ENCODE results near the gene SNCAIP.

DNA sequence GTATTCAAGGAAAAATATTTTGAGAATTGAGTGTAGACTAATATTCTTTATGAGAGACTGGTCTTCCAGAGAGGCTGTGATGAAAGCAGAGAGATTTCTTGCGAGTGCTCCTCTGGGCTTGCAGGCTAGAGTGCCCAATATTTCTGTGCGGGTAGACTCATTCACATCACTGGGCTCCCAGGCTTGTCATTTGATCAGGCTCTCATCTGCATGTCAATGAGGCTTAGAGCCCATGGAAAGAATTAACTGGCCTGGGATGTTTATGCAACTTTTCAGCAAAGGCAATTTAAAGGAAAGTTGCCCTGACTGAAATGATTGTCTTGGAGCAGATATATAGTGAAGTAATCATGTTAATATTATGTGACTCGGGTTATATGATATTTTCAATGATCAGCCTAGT, 42.3 kb downstream of the SNCAIP start:
- TF ChIP-seq POLR2A (IDR thresholded peaks at IDR 0.05), result no peak
- TF ChIP-seq, protein P1, sequence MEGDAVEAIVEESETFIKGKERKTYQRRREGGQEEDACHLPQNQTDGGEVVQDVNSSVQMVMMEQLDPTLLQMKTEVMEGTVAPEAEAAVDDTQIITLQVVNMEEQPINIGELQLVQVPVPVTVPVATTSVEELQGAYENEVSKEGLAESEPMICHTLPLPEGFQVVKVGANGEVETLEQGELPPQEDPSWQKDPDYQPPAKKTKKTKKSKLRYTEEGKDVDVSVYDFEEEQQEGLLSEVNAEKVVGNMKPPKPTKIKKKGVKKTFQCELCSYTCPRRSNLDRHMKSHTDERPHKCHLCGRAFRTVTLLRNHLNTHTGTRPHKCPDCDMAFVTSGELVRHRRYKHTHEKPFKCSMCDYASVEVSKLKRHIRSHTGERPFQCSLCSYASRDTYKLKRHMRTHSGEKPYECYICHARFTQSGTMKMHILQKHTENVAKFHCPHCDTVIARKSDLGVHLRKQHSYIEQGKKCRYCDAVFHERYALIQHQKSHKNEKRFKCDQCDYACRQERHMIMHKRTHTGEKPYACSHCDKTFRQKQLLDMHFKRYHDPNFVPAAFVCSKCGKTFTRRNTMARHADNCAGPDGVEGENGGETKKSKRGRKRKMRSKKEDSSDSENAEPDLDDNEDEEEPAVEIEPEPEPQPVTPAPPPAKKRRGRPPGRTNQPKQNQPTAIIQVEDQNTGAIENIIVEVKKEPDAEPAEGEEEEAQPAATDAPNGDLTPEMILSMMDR (IDR thresholded peaks at IDR 0.05), result no peak

Data from lower leg skin (tissue), 3 donors.